ENCODE results near the gene EPHB6.

EPHB6 gene, protein sequence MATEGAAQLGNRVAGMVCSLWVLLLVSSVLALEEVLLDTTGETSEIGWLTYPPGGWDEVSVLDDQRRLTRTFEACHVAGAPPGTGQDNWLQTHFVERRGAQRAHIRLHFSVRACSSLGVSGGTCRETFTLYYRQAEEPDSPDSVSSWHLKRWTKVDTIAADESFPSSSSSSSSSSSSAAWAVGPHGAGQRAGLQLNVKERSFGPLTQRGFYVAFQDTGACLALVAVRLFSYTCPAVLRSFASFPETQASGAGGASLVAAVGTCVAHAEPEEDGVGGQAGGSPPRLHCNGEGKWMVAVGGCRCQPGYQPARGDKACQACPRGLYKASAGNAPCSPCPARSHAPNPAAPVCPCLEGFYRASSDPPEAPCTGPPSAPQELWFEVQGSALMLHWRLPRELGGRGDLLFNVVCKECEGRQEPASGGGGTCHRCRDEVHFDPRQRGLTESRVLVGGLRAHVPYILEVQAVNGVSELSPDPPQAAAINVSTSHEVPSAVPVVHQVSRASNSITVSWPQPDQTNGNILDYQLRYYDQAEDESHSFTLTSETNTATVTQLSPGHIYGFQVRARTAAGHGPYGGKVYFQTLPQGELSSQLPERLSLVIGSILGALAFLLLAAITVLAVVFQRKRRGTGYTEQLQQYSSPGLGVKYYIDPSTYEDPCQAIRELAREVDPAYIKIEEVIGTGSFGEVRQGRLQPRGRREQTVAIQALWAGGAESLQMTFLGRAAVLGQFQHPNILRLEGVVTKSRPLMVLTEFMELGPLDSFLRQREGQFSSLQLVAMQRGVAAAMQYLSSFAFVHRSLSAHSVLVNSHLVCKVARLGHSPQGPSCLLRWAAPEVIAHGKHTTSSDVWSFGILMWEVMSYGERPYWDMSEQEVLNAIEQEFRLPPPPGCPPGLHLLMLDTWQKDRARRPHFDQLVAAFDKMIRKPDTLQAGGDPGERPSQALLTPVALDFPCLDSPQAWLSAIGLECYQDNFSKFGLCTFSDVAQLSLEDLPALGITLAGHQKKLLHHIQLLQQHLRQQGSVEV

DNA sequence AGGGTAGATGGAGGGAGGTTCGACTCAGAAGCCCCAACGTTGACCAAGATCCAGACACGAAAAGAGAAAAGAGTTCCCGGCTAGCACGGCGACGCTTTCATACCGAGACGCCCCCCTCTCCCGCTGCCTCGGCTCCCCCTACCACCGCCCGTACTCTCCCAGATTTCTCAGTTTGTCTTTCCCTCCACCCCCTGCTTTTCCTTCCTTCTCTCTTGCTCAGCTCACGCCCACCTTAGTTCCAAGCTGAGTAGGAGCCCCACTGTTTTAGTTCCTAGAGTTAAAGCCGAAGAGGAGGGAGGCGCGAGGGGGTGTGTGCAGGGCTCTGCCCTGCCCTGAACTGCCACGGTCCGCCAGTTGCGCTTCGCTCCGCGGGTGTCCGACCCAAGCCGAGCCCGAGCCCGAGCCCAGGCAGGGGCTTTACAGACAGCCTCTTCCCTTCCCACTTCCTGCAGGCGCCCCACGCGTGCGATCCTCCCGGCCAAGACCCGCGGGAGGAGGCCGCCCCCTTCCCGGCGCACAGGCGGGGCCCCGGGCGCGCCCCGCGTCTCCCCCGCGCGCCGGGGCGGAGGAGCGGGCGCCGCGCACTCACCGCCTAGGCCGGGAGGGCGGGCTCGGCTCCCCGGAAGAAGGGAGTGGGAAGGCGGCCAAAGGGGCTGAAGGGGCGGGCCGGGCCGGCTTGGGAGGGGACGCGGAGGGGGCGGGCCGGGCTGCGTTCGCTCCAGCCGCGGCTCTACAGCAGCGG, at the start of gene EPHB6:
TSS of gene EPHB6 (plus strand) at position 705 of the 742 bp plus-strand sequence. CDS start 8,152 bp downstream, outside the sequence.
- no peak for DNase-seq

DNA sequence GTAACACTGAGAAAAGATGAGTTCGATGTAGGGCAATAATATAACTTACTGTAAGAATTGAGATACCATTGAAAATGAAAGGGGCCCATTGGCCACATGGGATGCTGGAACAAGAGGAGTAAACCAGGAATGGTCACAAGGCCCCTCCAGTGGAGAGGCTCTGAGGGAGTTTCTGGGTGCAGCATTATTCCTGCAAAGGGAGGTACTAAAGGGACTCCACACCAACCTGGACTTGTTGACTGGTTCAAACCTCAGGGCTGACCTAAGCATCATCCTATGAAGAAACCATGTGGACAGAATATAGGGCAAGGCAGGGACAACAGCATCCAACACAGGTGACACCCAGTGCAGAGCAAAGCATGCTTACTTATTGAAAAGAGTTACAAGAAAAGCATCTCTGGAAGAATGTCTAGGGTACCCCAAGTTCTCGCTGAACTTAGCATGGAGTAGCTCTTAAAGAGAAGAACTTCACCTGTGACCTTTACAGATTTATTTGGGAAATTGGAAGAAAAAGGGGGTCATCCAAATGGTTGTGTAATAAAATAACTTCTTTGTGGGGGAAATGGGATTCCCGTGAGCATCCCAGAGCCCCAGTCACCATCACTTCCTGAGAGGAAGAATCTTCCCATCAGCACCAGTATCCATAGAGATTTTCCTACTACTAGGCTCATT, 49.4 kb upstream of the EPHB6 start:
- DNase-seq, result no peak

DNA sequence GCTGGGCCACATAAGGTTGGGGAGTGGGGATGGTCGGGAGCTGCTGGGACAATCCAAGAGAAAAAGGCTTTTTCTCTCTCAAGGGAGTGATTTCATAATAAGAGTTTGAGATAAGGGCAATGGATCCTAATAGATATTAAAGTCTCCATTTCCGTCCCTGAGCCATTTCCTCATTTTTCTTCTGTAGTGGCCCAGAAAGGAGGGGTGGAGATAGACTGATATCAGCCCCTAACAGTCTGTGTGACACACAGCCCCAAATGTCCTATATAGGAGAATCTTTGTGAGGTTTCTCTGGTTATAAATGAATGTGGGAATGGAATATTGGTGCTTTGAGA, 48.9 kb upstream of the EPHB6 start:
- DNase-seq, result no peak

DNA sequence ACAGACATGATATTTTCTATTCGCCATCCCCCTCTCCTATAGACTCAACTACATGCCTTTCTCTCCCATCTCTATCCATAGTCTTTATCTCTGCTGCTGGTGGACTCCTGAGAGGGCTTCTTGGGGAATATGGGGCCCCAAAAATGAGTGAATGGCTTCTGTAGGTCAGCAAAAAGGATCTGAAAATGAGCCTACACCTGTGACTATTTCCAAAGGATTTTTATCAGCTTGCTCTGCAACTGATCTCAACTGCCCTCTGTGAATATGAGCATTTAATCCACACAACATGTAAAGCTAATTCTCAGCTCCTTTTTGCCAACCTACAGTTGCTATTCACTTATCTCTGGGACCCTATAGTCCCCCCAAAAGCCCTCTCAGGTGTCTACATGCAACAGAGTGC, 47.9 kb upstream of the EPHB6 start:
- DNase-seq, result no peak

DNA sequence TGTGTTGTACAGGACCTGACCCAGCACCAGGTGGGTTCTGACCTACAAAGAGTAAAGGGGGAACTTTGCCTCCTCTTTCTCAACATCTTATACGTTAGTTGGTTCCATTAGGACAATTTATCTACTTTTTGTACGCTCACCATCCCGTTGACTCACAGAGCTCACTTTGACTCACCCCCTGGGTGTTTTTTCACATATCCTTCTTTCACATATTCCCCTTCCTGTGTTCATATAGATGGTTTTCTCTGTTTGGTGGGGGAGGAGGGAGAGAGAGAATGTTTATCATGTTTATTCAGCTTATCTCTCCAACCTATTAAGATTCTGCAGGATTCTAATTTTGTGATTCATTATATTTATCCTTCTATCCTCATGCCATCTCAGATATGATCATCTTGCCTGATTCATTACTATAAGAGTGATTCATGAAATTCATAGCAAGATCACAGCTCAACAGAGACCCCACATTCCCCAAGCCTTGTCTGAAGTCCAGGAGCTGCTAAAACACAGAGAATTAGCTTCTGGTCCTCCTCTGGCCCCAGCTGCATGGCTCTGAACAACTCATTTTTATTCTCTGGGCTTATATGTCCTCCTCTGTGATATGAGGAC, 46.9 kb upstream of the EPHB6 start:
- peak; percentile 11 for DNase-seq

DNA sequence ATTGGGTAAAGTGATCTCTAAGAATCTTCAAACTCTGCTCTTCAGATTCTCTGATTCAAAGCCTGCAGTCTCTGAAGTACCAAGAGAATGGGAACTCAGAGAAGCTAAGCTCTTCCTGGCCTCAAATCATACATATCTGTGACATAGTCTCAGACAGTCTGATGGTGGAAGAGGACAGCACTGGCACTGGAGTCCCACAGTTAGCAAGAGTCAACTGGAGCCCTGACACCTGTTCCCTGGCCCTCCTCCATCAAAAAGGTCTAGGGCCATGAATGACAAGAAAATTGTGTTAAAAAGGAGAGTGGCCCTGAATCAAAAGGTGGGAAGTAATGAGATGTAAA, 46.4 kb upstream of the EPHB6 start:
- no peak for DNase-seq

DNA sequence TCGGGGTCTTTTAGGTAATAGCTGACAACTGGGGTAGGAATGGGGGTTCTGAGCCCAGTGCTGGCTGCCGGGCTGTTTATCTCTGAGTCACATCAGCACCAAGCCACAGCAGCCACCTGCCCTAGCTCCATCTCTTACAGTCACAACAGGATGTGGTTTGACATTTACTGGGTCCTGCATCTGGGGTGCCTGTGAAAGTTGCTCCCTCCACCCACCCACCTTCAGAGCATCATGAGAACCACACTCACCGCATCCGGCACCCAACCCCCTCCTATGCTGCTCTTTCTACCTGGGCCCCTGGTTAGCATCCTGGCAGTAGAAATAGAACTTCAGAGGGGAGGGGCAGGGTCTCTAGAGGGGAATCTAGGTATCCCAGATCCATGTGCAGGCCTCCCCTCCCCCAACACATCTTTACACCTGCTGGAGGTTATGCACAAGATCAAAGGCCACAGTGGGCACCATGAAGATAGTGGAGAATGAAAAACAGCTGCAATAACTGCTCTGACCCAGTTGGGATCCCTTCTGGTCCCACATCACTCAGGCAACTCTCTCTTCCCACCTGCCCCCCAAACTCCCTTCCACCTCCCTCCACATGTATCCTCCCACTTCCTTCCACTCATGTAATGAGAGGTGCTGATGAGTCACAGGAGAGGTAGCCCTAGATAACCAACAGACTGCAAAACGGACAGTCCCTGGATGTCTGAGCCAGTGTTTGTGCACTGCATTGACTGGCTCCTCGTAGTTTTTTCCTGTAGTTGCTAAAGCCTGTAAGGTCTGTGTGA, 45.9 kb upstream of the EPHB6 start:
- peak; percentile 66 for DNase-seq

DNA sequence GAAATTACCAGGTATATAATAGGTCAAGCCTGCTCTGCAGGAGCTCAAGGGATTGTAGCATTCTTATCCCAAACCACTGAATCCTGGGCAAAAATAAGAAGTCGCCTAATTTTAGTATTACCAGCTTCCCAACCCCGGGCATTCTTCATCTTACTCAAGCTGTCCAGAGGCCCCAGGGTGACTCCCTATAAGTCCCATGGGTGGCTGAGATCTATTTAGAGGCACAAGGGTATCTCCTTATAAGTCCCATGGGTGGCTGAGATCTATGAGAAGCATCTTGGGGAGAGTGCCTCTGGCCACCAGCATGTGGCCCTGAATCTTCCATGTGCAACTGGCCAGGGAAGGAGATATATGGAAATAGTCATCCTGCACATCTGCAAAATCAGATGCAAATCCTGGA, 45.2 kb upstream of the EPHB6 start:
- no peak for DNase-seq

DNA sequence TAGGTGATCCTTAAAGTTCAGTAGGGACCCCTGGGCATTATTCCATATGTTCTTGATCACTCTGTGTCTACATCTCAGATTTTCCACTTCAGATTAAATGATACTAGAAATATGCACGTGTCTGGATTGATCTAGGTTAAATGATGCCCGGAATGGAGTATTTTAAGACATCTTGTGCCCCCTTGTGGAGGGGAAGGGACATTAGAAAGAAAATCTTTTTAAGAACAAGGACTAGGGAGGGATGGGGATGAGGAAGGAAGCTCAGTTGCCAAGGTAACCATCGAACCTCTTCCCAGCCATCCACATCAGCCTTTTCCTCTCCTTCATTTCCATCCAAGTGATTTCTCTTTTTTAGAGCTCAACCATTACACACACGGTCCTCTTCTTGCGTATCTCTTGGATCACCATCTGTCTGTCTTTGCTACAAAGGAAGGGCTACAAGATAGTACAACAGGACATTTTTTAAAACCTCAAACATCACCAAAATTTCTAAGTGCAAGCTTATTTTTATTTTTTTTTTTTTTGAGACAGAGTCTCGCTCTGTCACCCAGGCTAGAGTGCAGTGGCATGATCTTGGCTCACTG, 43.6 kb upstream of the EPHB6 start:
- DNase-seq, result no peak

DNA sequence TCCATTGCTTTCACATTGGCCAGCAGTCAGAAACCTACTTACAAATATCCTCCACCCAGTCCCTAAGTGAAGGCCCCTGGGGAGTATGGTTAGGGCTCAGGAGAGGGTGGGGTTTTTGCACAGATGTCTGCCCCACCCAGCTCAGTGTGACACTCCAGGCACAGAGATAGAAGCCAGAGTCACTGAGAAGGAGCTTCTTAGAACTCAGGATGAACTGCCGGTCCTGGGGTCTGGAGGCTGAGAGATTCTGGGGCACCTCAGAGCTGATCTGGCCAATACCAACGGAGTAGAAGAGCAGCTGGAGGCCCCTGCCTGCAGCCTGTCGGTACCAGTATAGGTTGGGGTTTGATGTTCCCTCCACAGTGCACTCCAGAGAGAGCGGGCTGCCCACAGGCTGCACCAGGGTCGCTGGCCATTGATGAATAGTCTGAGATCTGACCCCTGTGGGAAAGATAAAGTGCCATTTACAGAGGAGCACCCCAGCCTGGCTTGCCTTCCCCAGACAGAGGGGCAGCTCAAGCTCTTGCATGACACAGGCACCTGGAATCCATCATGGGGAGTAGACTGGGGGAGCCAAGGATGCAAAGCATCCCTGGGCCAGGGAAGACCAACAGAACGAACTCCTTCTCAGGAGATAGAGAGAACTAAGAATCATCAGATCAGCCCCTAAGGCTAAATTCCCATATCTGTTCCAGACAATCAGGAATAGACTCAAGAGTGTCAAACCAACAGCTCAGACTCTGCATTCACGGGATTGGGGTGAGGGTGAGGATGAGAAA, 42.2 kb upstream of the EPHB6 start:
- no peak for DNase-seq

DNA sequence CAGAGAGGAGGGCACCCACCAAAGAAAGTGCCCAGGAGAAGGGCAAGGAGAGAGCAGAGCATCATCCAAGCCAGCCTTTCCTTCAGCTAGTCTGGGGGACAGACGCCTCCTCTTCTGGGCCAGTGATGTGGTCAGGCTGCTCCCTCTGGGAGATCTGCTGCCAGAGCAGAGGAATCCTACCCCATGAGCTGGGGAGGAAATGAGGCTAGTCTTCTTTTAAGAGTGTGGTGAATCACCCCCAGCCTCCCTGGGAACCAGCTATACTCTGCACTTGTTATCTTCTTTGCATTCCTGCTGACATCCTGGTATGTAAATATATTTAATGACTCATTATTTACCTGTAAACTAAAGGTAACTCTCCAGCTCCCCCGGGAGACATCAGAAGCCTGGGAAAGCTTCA, 41.6 kb upstream of the EPHB6 start:
- no peak for DNase-seq

DNA sequence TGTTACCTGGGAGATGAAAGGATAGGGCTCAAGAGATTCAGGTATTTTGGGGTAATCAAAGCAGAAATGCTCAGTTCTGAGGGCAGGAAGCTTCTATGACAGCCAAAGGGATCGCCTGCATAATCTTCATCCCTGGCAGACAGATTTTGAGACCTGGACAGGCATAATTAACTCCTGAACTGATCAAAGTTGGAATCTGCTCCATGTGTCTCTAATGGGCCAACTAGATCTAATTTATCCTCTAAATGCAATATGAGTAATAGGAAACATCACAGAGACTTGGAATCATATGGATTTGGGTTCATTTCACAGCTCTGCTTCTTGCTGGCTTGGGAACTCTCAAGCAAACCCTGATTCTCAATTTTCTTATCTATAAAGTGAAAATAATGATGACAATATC, 41.2 kb upstream of the EPHB6 start:
- DNase-seq, result no peak

DNA sequence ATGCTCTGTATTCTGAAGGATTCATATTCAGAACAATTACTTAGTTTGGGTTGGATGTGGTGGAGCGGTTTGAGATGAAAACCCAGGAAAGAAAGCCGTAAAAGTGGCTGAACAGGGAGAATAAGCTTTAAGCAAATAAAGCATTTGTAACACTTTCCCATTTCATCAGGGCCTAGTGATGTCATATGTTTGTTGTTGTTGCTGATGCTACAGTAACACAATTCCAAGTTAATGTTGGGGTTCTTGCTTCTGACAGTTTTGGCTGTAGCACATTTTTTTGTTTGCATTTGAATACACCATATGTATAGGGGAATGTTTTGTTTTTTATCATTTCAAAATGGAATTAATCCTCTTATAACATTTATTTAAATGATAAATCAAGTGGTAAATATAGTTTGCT, 40.4 kb upstream of the EPHB6 start:
- no peak for DNase-seq

DNA sequence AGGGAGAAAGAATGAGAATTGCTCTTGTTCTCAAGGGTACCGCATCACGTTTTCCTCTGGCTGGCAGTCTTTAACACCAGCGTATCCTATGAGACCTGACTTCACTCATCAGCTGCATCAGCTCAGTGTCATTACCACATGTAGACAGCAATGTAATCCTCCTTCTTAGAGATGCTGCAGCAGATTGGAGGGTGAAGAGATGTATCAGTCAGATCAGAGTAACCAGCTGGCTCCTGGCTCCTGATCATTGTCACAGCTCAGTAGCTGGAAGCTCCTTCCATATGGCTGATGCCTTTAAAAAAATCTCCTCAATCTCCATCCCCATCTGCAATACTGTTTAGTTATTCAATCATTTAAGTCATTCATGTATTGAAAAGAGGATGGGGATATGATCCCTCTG, 39.7 kb upstream of the EPHB6 start:
- DNase-seq, result no peak

DNA sequence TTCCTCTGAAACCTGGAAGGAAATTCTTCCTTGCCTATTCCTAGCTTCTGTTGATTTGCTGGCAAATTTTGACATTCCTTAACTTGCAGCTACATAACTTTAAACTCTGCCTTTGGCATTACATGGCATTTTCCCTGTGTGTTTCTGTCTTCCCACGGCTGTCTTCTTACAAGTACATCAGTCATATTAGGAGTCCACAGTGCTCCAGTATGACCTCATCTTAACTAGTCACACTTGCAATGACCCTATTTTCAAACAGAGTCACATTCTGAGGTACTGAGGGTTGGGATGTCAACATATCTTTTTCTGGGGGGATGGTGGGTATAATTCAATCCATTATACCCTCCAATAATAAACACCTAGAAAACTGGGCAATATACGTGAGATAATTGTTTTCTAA, 37.4 kb upstream of the EPHB6 start:
- no peak for DNase-seq

DNA sequence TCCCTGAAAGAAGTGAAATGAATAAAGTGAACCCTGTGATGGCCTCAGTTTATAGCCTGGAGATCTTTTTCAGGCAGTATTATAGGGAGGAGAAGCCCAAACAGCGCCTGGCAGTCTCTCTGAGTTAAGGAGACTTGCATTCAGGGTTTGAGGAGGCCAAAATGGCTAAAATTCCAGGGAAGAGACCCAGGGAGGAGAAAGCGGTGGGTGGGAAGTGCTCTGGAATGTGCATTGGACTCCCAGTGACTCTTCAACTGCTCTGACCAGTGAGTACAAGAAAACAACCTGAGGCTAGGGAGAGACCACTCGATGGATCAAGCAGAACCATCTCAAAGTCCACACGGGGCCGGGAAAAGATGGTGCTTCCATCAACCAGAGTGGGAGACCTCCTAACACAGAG, 35.3 kb upstream of the EPHB6 start:
- DNase-seq, result no peak

DNA sequence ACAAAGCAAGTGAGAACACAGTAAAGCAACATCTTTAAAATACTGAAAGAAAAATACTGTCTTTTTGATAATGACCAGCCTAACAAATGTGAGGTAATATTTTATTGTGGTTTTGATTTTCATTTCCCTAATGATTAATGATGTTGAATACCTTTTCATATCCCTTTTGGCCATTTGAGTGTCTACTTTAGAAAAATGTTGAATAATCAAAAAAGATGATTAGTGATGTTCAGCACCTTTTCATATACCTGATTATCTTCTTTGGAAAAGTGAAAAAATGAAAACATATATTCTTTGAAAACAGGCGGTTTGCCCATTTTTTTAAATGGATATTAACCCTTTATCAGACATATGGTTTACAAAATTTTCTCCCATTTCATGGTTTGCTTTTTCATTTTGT, 32.2 kb upstream of the EPHB6 start:
- no peak for DNase-seq

DNA sequence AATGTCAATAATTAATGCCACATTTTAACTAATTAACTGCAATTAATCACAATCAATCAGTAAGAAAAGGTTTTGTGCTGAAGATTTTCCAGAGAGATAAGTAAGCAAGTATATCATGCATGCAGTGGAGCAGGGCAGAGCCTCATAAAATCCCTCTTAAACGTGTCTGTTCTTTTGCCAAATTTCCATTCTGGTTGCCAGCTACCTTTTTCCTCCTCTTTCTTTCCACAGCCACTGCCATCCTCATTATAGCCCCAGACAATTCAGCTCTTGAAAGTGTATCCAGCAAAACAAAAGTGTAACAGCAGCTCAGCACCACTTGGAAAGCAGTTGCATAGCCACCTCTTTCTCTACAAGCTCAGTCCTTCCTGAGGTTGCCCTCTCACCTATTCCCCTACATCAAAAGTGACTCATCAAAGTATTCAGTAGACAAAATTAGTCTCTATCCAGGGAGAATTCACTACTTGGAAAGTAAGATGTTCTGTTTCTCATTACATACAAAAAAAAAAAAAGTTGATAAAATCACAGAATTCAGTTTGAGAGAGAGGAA, 26.9 kb upstream of the EPHB6 start:
- DNase-seq, result no peak

DNA sequence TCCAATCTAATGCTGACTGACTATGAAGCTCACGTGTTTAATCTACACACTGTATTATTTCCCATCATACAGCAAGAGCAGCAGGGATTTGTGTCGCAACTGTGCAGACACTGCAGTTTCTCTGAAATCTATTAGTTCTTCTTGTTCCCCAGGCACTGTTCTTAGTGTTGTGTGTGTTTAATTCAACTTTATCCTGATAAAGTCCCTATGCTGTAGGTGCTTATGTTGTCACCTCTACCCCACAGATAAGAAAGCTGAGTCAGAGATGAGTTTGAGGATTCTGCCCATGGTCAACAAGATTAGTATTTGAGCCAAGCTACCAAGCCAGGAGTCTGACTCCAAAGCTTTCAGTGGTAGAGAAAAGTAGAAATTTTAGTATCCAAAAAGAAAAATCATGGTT, 22.5 kb upstream of the EPHB6 start:
- DNase-seq, result no peak
